Measurements from ENCODE around the gene NPM3.
A peak's percentile ranks its signal among the peaks of the same experiment; 100 is the strongest.

NPM3 gene

GRCh38 chr10:101816913-101817336 is 33.7 kb upstream of the NPM3 start:
- H3K27ac ChIP-seq (ENCODE audit: low read depth, low read length) = peak overlapping the region; percentile 44; the same call in 1 of the 2 replicates
- peak overlapping the region; percentile 100 for H3K4me2 ChIP-seq (ENCODE audit: low read depth, low read length, poor library complexity, severe bottlenecking)
- peak overlapping the region; percentile 93 for H3K9ac ChIP-seq (ENCODE audit: low read length)
- no peak for TF ChIP-seq EZH2phosphoT487 (conservative IDR thresholded peaks at IDR 0.05; ENCODE audit: low read length)
- TF ChIP-seq, protein P1, sequence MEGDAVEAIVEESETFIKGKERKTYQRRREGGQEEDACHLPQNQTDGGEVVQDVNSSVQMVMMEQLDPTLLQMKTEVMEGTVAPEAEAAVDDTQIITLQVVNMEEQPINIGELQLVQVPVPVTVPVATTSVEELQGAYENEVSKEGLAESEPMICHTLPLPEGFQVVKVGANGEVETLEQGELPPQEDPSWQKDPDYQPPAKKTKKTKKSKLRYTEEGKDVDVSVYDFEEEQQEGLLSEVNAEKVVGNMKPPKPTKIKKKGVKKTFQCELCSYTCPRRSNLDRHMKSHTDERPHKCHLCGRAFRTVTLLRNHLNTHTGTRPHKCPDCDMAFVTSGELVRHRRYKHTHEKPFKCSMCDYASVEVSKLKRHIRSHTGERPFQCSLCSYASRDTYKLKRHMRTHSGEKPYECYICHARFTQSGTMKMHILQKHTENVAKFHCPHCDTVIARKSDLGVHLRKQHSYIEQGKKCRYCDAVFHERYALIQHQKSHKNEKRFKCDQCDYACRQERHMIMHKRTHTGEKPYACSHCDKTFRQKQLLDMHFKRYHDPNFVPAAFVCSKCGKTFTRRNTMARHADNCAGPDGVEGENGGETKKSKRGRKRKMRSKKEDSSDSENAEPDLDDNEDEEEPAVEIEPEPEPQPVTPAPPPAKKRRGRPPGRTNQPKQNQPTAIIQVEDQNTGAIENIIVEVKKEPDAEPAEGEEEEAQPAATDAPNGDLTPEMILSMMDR (IDR thresholded peaks at IDR 0.05; ENCODE audit: insufficient read depth, low read length, poor library complexity, severe bottlenecking) = no peak
- no peaks in the 10 kb centered on the region for H3K27me3 ChIP-seq (ENCODE audit: low read length)
- no peaks in the 10 kb centered on the region for H3K9me3 ChIP-seq (ENCODE audit: insufficient read depth, low read length)
- peaks cover 32% of the 10 kb centered on the region for H4K20me1 ChIP-seq (ENCODE audit: low read depth, low read length)
- peaks cover 15% of the 10 kb centered on the region; the same call in 1 of the 2 replicates for H3K36me3 ChIP-seq (ENCODE audit: low read length)
- H3K4me3 ChIP-seq (ENCODE audit: insufficient read depth, low read length, poor library complexity, severe bottlenecking) = peak overlapping the region; percentile 97
- H2AFZ ChIP-seq (ENCODE audit: low read depth, low read length, severe bottlenecking) = no peak overlapping the region
- H3F3A ChIP-seq (ENCODE audit: insufficient read depth) = peaks cover 25% of the 10 kb centered on the region
- no peaks in the 10 kb centered on the region for H3K9me2 ChIP-seq (replicated peaks; ENCODE audit: insufficient read depth, low read length)
- H3K79me2 ChIP-seq (ENCODE audit: insufficient read depth, low read length) = peaks cover 62% of the 10 kb centered on the region

DNA sequence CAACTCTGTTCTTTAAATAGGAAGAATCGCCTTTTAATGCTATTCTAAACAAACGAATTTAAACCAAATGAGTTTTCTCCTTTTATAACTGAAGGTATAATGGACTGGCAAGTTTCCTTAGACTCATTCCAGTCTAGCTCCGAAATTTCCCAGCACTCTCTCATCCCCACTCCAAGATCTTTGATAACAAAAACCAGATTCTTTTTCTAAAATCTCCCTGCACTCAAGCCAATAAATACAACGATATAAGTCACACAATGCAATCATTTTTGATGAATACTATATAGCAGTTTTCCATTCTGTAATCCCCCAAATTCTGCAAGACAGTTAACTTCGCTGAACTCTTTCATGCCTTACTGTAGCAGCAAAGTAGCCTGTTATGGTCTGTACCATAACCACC is 33.1 kb upstream of the NPM3 start:
- Histone ChIP-seq H3F3A (ENCODE audit: insufficient read depth) (peaks cover 25% of the 10 kb centered on the region), H4K20me1 (ENCODE audit: low read depth, low read length) (peaks cover 32% of the 10 kb centered on the region), H3K4me2 (ENCODE audit: low read depth, low read length, poor library complexity, severe bottlenecking) (peak overlapping the region; percentile 100), H3K79me2 (ENCODE audit: insufficient read depth, low read length) (peaks cover 68% of the 10 kb centered on the region), H3K9ac (ENCODE audit: low read length) (peak overlapping the region; percentile 93), H3K27ac (ENCODE audit: low read depth, low read length) (peak overlapping the region; percentile 44), H3K9me3 (ENCODE audit: insufficient read depth, low read length) (no peaks in the 10 kb centered on the region), H3K9me2 (replicated peaks; ENCODE audit: insufficient read depth, low read length) (no peaks in the 10 kb centered on the region), H2AFZ (ENCODE audit: low read depth, low read length, severe bottlenecking) (no peak overlapping the region), H3K4me3 (ENCODE audit: insufficient read depth, low read length, poor library complexity, severe bottlenecking) (peak overlapping the region; percentile 97), H3K36me3 (ENCODE audit: low read length) (peaks cover 15% of the 10 kb centered on the region; the same call in 1 of the 2 replicates), H3K27me3 (ENCODE audit: low read length) (no peaks in the 10 kb centered on the region)
- TF ChIP-seq, protein P1 (IDR thresholded peaks at IDR 0.05; ENCODE audit: insufficient read depth, low read length, poor library complexity, severe bottlenecking) = no peak
- TF ChIP-seq EZH2phosphoT487 (conservative IDR thresholded peaks at IDR 0.05; ENCODE audit: low read length) = no peak

GRCh38 chr10:101814466-101815071 is 31.3 kb upstream of the NPM3 start:
- Histone ChIP-seq H4K20me1 (ENCODE audit: low read depth, low read length) (peaks cover 32% of the 10 kb centered on the region), H3K4me2 (ENCODE audit: low read depth, low read length, poor library complexity, severe bottlenecking) (peak overlapping the region; percentile 100), H3F3A (ENCODE audit: insufficient read depth) (peaks cover 31% of the 10 kb centered on the region), H3K36me3 (ENCODE audit: low read length) (peaks cover 19% of the 10 kb centered on the region), H3K79me2 (ENCODE audit: insufficient read depth, low read length) (peaks cover 79% of the 10 kb centered on the region), H2AFZ (ENCODE audit: low read depth, low read length, severe bottlenecking) (no peak overlapping the region), H3K9ac (ENCODE audit: low read length) (no peak overlapping the region), H3K9me3 (ENCODE audit: insufficient read depth, low read length) (no peaks in the 10 kb centered on the region), H3K27ac (ENCODE audit: low read depth, low read length) (peak overlapping the region; percentile 44), H3K27me3 (ENCODE audit: low read length) (no peaks in the 10 kb centered on the region), H3K4me3 (ENCODE audit: insufficient read depth, low read length, poor library complexity, severe bottlenecking) (peak overlapping the region; percentile 97), H3K9me2 (replicated peaks; ENCODE audit: insufficient read depth, low read length) (no peaks in the 10 kb centered on the region)
- no peak for TF ChIP-seq EZH2phosphoT487 (conservative IDR thresholded peaks at IDR 0.05; ENCODE audit: low read length)
- TF ChIP-seq, protein P1 (IDR thresholded peaks at IDR 0.05; ENCODE audit: insufficient read depth, low read length, poor library complexity, severe bottlenecking) = no peak
